H1 (cell line): ENCODE results near the gene ECI2. TPM values are rescaled to one million over a fixed set of nuclear protein-coding genes. Genes with fewer than 3 reads are reported as not detected.
A peak's percentile ranks its signal among the peaks of the same experiment; 100 is the strongest.

Source experiments
- BCL11A ChIP-seq, 2 experiments: IDR thresholded peaks; one replicate each; pipeline ENCODE4 v1.6.1; 2011; ENCODE audit warnings: low read depth in 2 of 2, low read length in 2 of 2, mild to moderate bottlenecking in 2 of 2
- CHD7 ChIP-seq: fragments of 300-600 bp; sonication (generic); IDR thresholded peaks from 2 replicates; pipeline ENCODE4 v1.7.1; 2012; ENCODE audit warnings: low read length, moderate library complexity, mild to moderate bottlenecking, inconsistent platforms; ENCODE audit not compliant: insufficient replicate concordance
- GABPA ChIP-seq: IDR thresholded peaks from 2 replicates; pipeline ENCODE4 v1.6.1; 2011; ENCODE audit warnings: mild to moderate bottlenecking, low read length, moderate library complexity, borderline replicate concordance; ENCODE audit not compliant: insufficient read depth
- POU5F1 ChIP-seq: IDR thresholded peaks from 2 replicates; pipeline ENCODE4 v1.6.1; 2011; ENCODE audit warnings: low read depth, mild to moderate bottlenecking, low read length, moderate library complexity
- SAP30 ChIP-seq: fragments of 300-600 bp; sonication (generic); IDR thresholded peaks from 2 replicates; pipeline ENCODE4 v1.7.1; 2012; ENCODE audit warnings: low read length, moderate library complexity, mild to moderate bottlenecking, inconsistent platforms; ENCODE audit not compliant: insufficient read depth, insufficient replicate concordance
- SP1 ChIP-seq: IDR thresholded peaks from 2 replicates; pipeline ENCODE4 v1.6.1; 2011; ENCODE audit warnings: low read depth, low read length
- TBP ChIP-seq: IDR thresholded peaks from 2 replicates; pipeline ENCODE4 v1.6.1; 2011; ENCODE audit warnings: low read depth, low read length, improper control_type of control experiment
- USF2 ChIP-seq: IDR thresholded peaks from 2 replicates; pipeline ENCODE4 v1.6.1; 2011; ENCODE audit warnings: low read length, improper control_type of control experiment
- polyA plus RNA-seq, 7 experiments: library from polyadenylated mRNA; depleted of rRNA in 3 of 7; stranded (reverse) in 5 of 7; unstranded in 2 of 7; fragments of >200 nt in 5 of 7; fragments of 200-250 nt in 2 of 7; gene quantifications; 1 replicate in 5 of 7; 2 replicates in 1 of 7; 4 replicates in 1 of 7; pipeline versions ENCODE4 v1.2.1 to v1.2.3, GENCODE V29; 2011 to 2013; ENCODE audit warnings: missing spikeins in 2 of 7, mixed read lengths in 2 of 7
- total RNA-seq: library from RNA; stranded (reverse); fragmentation: NEBNext Ultra II Directional; extraction: Animal tissue kit (Norgen Biotek cat#: 25700); gene quantifications from 2 replicates; pipeline ENCODE4 v1.2.1, GENCODE V29; 2021

ECI2 gene
- total and polyA plus RNA-seq, 2 of the 8 experiments (the other 6 are each of a cell fraction or from before 2014, with no cell fraction given): 40.4 to 70.8 TPM

GRCh38 chr6:4134841-4135664 is at the start of gene ECI2 (continued):
- TF ChIP-seq CHD7 (no peak), TBP (0 out of 2 replicates have a peak, but pooled peaks have one; percentile 36), BCL11A (IDR thresholded peaks at IDR 0.05; ENCODE audit: low read depth in 2 of 2, low read length in 2 of 2) (no peak), SP1 (no peak), GABPA (no peak), SAP30 (no peak), POU5F1 (no peak), USF2 (no peak)
